Caki2 (cell line): ENCODE measurements around the gene PPP6R2. TPM values are rescaled to one million over a fixed set of nuclear protein-coding genes. Genes with fewer than 3 reads are reported as not detected.
"Not testable (repeated sequence)": the region's sequence is repeated elsewhere in the genome, so short reads cannot be mapped to it uniquely, and the experiment has no call there.

Experiments used
- DNase-seq: peaks from one replicate; pipeline ENCODE4 v3.0.0-alpha.2; 2015; ENCODE audit warnings: low read depth
- in situ Hi-C: cut with HindIII; loops from 2 replicates; pipeline ENCODE4 v1.10.0; 2016; ENCODE audit warnings: low sequenced_read_pairs, low pct_unique_long_range_greater_than_20kb, mixed read lengths
- total RNA-seq: library from RNA; depleted of rRNA; stranded (reverse); fragments of >200 nt; shearing (Covaris generic); gene quantifications from 2 replicates; pipeline ENCODE4 v1.2.3, GENCODE V29; 2014; ENCODE audit warnings: low replicate concordance

PPP6R2 gene
- total RNA-seq, 1 experiment from 2014 or later, result 72.7 TPM

GRCh38 chr22:50408954-50409353 lies 65.8 kb downstream of the PPP6R2 start:
- in situ Hi-C loops, result not testable (repeated sequence)

GRCh38 chr22:50414476-50415248 lies 71.5 kb downstream of the PPP6R2 start:
- in situ Hi-C loops, result no loop called here
- no peak for DNase-seq

More at GRCh38 chr22:50408954-50409353, 65.8 kb downstream of the PPP6R2 start:
- DNase-seq, result not testable (repeated sequence)

GRCh38 chr22:50415426-50415825 lies 72.3 kb downstream of the PPP6R2 start:
- in situ Hi-C loops, result no loop called here

GRCh38 chr22:50416996-50417395 lies 73.9 kb downstream of the PPP6R2 start:
- in situ Hi-C loops, result no loop called here
- no peak for DNase-seq

More at GRCh38 chr22:50415426-50415825, 72.3 kb downstream of the PPP6R2 start:
- no peak for DNase-seq

- no peak for DNase-seq
- in situ Hi-C loops, result no loop called here
These were observed 74.5 kb downstream of the PPP6R2 start for GRCh38 chr22:50417411-50418210.

- no peak for DNase-seq
- in situ Hi-C loops, result no loop called here
These were observed 75.5 kb downstream of the PPP6R2 start for GRCh38 chr22:50418624-50419023.

- in situ Hi-C loops, result no loop called here
- no peak for DNase-seq
These were observed 76.0 kb downstream of the PPP6R2 start for GRCh38 chr22:50419116-50419515.

- in situ Hi-C loops, result no loop called here
- no peak for DNase-seq
These were observed 76.9 kb downstream of the PPP6R2 start for GRCh38 chr22:50420015-50420414.

- in situ Hi-C loops, result no loop called here
- no peak for DNase-seq
These were observed 77.5 kb downstream of the PPP6R2 start for GRCh38 chr22:50420581-50420980.

GRCh38 chr22:50422046-50422445 lies 78.9 kb downstream of the PPP6R2 start:
- DNase-seq, result no peak
- in situ Hi-C loops, result no loop called here

- in situ Hi-C loops, result no loop called here
- no peak for DNase-seq
These were observed 80.1 kb downstream of the PPP6R2 start for GRCh38 chr22:50422961-50423815.

- no peak for DNase-seq
- in situ Hi-C loops, result no loop called here
These were observed 80.8 kb downstream of the PPP6R2 start for GRCh38 chr22:50423956-50424355.

GRCh38 chr22:50425179-50425916 lies 82.2 kb downstream of the PPP6R2 start:
- no peak for DNase-seq

GRCh38 chr22:50432131-50432876 lies 89.2 kb downstream of the PPP6R2 start:
- in situ Hi-C loops, result no loop called here
- DNase-seq, result no peak

More at GRCh38 chr22:50425179-50425916, 82.2 kb downstream of the PPP6R2 start:
- in situ Hi-C loops, result no loop called here

GRCh38 chr22:50432877-50433510 lies 89.9 kb downstream of the PPP6R2 start:
- in situ Hi-C loops, DNase-seq: not testable (repeated sequence)

- in situ Hi-C loops, result no loop called here
- no peak for DNase-seq
These were observed 91.7 kb downstream of the PPP6R2 start for GRCh38 chr22:50434849-50435248.
